HG02943 (cell line): ENCODE results near the gene RBP7.
"Not testable (repeated sequence)": the region's sequence is repeated elsewhere in the genome, so short reads cannot be mapped to it uniquely, and the experiment has no call there.

Source experiments
- ATAC-seq: cut with Tn5 transposase; IDR thresholded peaks from one replicate; pipeline ENCODE4 v1.9.1; 2021; ENCODE audit warnings: mild to moderate bottlenecking, low read depth, moderate library complexity; ENCODE audit not compliant: unreplicated experiment

RBP7 gene

DNA sequence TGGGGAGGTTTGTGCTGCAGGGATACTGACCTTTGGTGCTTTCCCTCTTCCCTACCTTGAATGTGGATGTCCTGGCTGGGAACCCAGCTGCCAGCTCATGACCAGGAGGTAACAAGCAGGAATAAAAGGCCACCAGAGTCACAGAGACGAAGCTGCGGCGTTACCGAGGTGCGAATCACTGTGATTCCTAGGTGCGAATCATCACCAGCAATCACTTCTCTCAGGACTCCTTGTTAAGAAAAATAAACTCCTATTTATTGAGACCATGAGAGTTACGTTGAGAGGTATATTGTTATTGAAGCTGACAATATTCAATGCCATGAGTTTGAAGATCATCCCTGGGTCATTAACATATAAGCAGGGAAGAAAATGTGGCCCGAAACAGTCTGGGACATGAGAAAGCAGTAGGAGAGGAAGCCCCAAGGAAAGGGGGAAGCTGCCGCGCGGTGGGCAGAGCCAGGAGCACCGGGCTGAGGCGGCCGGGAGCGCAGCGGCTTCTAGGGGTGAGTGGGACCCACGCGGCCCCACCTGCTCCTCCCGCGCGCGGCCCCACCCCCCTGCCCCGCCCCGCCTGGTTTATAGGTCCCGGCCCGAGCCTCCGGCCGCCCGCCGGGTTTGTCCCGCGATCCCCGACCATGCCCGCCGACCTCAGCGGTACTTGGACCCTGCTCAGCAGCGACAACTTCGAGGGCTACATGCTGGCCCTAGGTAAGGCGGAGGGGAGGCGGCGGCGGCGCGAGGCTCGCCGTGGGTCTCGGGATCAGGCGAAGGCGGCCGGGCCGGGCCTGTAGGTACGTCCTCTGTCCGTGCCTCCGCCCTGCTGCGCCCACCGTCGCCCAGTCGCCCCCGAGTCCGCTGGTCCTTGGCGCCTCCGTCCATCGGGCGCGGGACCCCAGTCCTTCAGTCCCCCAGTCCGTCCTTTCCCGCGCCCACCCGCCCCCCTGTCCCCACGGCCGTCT lies at the start of gene RBP7:
Gene RBP7 (plus strand): TSS at position 605 of the 959 bp plus-strand sequence. CDS start 31 bp downstream, at position 636.
- ATAC-seq = no peak

DNA sequence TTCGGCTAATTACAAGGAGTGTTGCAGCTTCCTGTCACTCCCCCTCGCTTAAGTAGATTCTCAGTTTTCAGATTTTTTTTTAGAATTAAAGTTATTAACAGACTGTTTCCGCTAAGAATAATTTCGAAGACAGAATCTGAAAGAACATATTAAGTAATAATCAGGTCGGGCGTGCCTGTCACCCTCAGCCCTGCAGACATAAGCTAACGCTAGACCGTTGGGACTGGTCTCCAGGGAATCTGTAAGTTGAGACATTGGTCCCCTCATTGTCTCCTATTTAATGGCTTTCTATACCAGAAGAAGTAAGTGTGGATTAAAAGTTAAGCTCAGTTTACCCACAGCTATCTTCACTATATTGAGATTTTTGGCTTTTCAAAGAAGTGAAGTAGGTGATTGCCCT lies 39.3 kb upstream of the RBP7 start:
- no peak for ATAC-seq

DNA sequence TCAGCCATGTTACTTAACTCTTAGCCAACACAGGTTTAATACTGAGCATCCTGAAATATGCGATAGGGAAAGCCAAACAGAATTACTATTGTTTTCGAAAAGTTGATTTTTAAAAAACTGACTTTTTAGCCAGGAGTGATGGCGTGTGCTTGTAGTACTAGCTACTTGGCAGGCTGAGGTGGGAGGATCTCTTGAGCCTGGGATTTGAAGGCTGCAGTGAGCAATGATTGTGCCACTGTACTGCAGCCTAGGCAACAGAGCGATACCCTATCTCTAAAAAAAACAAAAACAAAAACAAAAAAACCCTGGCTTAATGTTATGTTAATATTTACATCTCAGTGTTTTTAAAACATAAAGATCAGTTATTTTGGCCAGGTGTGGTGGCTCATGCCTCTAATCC lies 37.0 kb upstream of the RBP7 start:
- no peak for ATAC-seq

DNA sequence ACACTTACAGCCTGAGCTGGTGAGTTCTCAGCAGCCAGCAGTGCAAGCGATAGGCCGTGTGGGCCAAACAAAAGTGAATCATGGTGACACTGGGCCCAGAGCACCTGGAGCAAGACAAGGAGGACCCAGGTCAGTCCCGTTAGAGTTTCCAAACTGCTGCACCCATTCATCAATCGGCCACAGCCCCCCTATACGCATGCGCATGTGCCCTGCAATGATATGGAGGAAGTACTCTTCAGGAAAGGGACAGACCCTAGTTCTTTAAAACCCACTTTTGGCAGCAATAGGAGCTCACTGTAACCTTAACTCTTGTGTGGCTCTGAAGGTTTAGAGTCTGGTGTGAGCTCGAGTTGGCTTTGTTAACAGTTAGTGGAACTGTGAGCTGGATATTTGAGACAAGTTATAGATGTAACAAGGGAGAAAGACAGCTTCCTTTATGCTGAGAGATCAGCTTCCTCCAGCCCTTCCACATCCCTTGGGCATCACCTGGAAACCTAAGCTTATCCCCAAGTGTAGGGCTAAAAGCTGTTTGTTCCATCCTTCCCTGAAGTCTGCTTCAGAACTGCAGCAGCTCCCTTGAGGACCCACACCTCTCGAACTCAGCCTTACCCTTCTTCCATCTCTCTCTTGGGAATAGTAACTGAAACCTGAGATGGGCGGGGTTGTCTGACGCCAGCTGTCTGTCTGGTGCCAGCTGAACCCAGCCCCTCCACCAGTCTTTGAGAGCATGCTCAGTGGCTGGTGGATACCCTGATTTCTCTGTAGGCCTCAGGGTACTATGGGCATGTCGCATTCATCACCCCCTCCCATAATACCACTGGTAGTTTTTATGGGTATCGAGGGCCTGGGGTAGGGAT lies 36.1 kb upstream of the RBP7 start:
- peak; percentile 89 for ATAC-seq

DNA sequence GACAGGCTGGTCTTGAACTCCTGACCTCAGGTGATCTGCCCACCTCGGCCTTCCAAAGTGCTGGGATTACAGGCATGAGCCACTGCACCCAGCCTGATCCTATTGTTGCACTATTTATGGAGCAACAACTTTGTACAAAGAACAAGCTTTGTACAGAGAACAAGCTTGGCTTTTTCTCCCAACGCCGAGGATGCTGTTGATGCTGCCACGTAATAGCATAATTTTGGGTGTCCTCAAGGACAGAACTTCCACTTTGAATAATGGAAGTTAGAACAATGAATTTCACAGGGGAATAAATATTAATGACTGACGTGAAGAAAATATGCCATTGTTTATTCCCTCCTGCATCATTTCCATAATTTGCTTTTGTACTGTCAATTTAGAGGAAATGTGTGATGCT lies 12.8 kb upstream of the RBP7 start:
- no peak for ATAC-seq

DNA sequence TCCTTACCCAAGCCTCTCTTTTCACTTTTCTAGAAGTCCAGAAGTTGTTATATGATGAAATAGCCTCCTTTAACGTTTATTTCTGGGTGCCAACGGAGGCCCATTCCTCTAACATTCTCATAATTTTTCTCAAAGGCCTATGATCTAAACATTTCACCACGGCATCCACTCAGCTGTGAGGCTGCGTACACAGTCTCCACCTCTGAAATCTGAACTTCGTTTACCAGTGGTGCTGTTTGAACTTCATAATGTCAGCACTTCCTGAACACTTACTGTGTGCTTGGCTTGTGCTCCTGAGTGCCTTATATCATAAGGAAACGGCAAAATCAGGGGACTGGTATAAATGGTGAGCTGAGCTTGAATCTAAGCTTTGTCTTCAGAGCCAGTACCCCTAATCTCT lies 12.0 kb upstream of the RBP7 start:
- no peak for ATAC-seq

DNA sequence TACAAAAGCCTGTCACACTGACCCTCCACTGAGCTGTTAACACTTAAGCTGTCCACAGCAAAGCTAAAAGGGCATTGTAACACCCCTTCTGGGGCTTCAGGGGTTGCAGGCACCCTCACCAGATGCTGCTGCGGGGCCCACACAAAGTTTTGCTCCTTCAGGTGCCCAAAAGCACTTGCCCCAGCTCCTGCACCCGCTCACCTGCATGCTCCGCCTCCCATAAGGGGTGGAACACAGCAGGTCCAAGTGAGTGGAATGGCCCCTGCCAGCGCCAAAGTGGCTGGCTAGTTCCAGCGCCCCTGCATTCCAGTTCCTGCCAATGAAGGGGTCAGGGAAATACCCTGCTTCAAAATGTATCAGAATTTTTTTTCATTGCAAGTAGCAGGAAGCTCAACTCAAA lies 7.3 kb upstream of the RBP7 start:
- no peak for ATAC-seq

DNA sequence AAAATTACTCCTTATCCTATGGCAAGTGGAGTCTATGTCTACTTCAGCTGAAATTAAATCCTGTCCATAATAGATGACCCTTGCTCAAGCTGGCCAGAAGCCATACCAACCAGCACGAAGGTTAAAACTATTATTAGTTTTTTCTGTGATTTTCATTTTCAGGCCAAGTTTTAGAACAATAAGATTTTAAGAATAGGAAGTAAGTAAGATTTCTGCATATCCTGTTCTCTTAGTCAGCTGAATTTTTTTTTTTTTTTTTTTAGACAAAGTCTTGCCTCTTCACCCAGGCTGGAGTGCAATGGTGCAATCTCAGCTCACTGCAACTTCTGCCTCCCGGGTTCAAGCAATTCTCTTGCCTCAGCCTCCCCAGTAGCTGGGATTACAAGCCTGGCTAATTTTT lies 6.1 kb upstream of the RBP7 start:
- no peak for ATAC-seq

DNA sequence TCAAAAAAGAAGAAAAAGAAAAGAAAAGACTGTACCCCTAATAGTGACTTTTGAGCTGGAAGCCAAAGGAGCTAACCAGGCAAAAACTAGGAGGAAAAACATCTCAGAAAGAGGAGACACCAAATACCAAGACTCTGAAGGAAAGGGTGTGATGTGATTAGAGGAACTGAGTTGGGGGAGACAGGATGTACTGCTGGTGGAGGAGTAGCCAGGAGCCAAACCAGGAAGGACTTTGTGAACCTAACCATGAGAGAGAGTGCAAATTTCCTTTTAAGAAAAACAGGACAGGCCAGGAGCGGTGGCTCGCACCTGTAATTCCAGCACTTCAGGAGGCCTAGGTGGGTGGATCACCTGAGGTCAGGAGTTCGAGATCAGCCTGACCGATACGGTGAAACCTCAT lies 4.1 kb upstream of the RBP7 start:
- ATAC-seq = no peak

DNA sequence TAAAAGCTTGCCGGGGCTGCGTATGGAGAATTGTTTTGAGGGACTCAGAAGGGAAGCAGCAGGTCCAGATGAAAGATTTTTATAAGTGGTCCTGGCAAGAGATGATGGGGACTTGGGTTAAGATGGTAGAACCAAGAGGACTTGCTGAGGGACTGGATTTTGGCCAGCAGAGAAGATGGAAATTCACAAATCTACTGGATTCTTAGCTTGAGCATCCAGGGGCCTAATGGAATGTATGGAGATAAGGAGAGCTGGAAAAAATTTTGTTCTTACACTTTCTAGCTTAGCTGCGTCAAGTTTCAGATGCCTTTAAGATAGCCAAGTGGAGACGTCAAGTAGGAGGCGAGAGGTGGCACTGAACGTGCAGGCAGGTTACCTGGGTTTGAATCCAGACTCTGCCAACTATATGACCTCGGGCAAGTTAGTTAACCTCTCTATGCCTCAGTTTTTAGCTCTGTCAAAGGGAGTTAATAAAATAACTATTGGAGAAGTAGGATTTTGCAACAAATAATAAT lies 3.4 kb upstream of the RBP7 start:
- ATAC-seq = no peak

DNA sequence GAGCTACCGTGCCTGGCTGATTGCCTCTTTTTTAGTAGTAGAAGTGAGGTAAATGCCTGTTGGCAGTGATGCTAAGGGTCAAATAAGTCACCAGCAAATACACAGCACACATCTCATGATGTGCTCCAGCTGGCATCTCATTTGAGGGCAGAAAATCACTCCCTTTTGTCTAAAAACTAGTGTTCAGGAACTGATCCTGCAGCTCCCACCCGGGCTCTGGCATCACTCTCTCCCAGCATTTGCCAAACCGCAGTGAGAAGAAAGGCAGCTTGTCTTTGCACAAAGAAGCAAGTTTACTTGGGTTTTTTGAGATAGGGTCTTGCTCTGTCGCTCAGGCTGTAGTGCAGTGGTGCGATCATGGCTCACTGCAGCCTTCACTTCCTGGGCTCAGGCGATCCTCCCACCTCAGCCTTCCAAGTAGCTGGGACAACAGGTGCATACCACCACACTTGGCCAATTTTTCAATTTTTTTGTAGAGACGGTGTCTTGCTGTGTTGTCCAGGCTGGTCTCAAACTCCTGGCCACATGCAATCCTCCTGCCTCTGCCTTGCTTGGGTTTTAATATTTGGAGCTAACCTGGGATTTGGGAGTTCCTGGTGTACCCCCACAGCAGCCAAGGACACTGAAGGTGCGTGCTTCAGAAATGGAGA lies 4.1 kb downstream of the RBP7 start:
- ATAC-seq = no peak

DNA sequence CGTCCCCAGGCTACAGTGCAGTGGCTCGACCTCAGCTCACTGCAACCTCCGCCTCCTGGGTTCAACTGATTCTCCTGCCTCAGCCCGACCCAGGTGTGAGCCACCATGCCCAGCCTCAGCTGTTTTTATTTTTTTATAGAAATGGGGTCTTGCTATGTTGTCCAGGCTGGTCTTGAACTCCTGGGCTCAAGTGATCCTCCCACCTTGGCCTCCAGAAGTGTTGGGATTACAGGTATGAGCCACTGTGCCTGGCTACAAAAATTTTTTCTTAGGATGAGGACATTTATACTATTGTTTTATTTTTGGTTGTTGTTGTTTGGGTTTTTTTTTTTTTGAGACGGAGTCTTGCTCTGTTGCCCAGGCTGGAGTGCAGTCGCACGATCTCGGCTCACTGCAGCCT lies 8.2 kb downstream of the RBP7 start:
- ATAC-seq = not testable (repeated sequence)

DNA sequence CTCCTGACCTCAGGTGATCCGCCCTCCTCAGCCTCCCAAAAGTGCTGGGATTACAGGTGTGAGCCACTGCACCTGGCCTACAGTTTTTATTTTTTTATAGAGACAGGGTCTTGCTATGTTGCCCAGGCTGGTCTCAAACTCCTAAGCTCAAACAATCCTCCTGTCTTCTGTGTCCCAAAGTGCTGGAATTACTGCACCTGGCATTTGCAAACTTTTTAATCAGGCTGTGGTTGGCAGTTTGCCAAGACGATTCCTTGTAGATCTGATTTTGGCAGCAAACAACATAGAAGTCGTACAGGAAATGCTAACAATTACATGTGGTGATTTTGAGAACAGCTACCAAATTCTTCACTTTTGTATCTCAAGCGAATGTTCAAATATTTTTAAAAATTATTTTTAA lies 10.1 kb downstream of the RBP7 start:
- ATAC-seq = no peak

DNA sequence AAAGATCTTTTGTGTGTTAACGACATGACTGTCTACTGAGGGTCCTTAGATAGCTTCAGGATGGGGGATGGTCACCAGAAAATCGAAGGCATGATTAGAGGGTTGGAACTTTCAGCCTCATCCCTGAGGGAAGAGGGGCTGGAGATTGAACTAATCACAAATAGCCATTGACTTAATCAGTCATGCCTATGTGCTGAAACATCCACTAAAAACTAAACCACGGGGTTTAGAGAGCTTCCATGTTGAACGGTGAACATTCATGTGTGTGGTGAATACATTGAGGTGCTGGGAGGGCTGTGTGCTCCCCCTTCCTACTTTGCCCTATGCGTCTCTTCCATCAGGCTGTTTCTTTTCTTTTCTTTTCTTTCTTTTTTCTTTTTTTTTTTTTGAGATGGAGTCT lies 17.0 kb downstream of the RBP7 start:
- ATAC-seq = no peak

DNA sequence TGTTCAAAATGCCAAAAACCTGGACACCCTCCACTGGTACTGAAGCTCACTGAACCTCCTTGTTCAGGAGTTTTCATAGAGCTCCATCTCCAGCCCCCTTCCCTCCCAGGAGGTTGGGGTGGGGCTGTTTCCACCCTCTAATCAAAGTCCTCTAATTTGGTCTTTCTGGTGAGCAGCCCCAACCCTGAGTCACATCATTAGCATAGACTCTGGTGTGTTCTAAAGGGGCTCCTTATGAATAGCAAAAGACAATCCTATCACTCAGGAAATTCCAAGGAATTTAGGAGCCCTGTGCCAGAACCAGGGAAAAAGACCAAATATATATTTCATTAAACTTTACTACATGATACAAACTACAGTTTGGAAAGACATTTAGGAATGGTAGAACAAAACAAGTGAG lies 22.5 kb downstream of the RBP7 start:
- no peak for ATAC-seq

DNA sequence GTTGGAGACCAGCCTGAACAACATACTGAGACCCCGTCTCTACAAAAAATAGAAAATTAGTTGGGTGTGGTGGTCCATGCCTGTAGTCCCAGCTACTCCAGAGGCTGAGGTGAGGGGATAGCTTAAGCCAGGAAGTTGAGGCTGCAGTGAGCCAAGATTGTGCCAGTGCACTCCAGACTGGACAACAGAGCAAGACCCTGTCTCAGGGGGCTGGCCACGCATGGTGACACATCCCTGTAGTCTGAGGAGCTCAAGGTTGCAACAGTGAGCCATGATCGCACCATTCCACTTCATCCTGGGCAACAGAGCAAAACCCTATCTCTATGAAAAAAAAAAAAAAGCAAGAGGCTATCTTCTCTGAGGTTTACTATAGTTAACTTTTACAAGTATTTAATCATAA lies 23.1 kb downstream of the RBP7 start:
- no peak for ATAC-seq

DNA sequence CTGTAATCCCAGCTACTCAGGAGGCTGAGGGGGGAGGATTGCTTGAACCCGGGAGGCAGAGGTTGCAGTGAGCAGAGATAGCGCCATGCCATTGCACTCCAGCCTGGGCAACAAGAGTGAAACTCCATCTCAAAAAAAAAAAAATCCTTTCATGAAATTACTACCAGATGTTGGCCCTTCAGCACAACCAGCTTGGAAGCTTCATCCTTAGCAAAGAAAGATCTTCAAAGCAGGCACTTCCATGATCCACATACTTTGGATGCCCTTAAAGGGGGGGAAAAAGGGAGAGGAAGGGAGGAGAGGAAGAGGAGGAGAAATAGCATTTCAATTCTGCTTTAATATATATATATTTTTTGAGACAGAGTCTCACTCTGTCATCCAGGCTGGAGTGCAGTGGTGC lies 23.6 kb downstream of the RBP7 start:
- not testable (repeated sequence) for ATAC-seq

DNA sequence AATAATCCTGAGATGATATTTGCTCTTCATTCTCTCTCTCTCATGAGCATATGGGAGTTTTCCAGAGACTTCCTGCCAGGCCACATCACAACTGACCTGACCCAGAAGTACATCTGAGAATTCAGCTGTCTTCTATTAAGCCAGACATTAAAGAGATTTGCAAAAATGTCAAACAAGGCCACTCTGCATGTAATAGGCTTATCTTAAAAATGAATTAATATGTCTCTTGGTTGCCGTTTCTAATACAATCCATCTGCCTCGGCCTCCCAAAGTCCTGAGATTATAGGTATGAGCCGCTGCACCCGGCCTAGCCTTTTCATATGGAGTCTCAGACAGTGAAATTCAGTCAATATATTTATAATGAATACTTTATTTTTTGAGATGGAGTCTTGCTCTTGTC lies 25.0 kb downstream of the RBP7 start:
- not testable (repeated sequence) for ATAC-seq

DNA sequence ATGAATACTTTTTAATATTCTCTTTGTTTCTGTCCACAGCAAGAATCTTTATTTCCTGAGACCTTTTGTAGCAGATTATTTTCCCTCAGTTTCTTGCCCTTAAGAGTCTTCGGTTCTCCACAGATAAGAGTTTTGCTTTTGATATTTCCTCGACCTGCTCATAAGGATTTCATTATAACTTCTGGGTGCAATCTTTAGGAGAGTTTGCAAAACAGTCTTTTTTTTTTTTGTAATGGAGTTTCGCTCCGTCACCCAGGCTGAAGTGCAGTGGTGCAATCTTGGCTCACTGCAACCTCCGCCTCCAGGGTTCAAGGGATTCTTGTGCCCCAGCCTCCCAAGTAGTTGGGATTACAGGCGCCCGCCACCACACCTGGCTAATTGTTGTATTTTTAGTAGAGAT lies 25.6 kb downstream of the RBP7 start:
- no peak for ATAC-seq

DNA sequence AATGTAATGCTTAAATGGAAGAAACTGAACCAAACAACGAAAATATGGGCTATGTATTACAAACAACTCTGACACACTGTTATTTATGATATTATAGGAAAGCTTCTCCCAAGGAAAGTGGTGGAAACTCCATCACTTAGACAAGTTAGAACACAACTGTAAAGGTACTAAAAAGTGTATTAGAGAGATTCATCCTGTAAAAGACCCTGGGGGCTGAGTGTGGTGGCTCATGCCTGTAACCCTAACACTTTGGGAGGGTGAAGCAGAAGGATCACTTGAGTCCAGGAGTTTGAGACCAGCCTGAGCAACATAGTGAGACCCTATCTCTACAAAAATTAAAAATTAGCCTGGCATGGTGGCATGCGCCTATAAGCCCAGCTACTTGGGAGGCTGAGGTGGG lies 28.3 kb downstream of the RBP7 start:
- no peak for ATAC-seq

DNA sequence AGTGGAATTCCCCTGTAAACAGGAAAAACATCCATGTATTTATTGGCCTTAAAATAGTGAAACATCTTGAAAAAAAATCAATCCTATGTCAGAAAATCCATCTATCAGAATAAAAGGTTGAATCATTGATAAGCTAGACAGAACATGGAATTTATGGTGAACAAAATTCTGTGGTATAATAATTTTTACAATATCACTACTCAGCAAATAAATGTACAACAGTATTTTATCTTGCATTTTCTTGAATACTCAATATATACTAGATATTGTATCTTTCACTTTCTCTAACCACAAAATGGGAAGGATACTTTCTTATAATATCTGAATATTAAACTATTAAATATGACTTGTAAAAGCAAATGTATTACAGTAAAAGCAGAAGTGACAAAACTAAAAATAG lies 30.0 kb downstream of the RBP7 start:
- no peak for ATAC-seq
